ENCODE data around the gene RANBP9. TPM values are rescaled to one million over a fixed set of nuclear protein-coding genes. Genes with fewer than 3 reads are reported as not detected.

The RANBP9 gene
- total RNA-seq, 1 donor from 2014 or later = 52.4 TPM

- intact Hi-C loops (cut with micrococcal nuclease) = no loop called here
These were observed 31.6 kb downstream of the RANBP9 start for GRCh38 chr6:13679996-13680395.

- intact Hi-C loops (cut with micrococcal nuclease) = no loop called here
These were observed 33.2 kb downstream of the RANBP9 start for GRCh38 chr6:13678255-13678983.

GRCh38 chr6:13677878-13678254 lies 33.8 kb downstream of the RANBP9 start:
- intact Hi-C loops (cut with micrococcal nuclease) = no loop called here

GRCh38 chr6:13676551-13677156 lies 35.0 kb downstream of the RANBP9 start:
- intact Hi-C loops (cut with micrococcal nuclease) = no loop called here

- intact Hi-C loops (cut with micrococcal nuclease) = no loop called here
These were observed 37.0 kb downstream of the RANBP9 start for GRCh38 chr6:13674533-13675190.

- intact Hi-C loops (cut with micrococcal nuclease) = no loop called here
These were observed 37.7 kb downstream of the RANBP9 start for GRCh38 chr6:13673825-13674444.

GRCh38 chr6:13673368-13673767 lies 38.3 kb downstream of the RANBP9 start:
- intact Hi-C loops (cut with micrococcal nuclease) = no loop called here

- intact Hi-C loops (cut with micrococcal nuclease) = no loop called here
These were observed 38.7 kb downstream of the RANBP9 start for GRCh38 chr6:13672904-13673303.

- intact Hi-C loops (cut with micrococcal nuclease) = no loop called here
These were observed 40.0 kb downstream of the RANBP9 start for GRCh38 chr6:13671548-13672127.

GRCh38 chr6:13669476-13669875 lies 42.2 kb downstream of the RANBP9 start:
- intact Hi-C loops (cut with micrococcal nuclease) = loop anchor here (2.0 kb wide), 1 partner anchor 39 kb away; no protein-coding TSS in a partner anchor

- intact Hi-C loops (cut with micrococcal nuclease) = loop anchor here (2.0 kb wide), 1 partner anchor 40 kb away; no protein-coding TSS in a partner anchor
These were observed 43.2 kb downstream of the RANBP9 start for GRCh38 chr6:13668291-13668928.

- intact Hi-C loops (cut with micrococcal nuclease) = loop anchor here (2.0 kb wide), 1 partner anchor 41 kb away; no protein-coding TSS in a partner anchor
These were observed 44.0 kb downstream of the RANBP9 start for GRCh38 chr6:13667655-13668054.

GRCh38 chr6:13666194-13667105 lies 45.2 kb downstream of the RANBP9 start:
- intact Hi-C loops (cut with micrococcal nuclease) = no loop called here

GRCh38 chr6:13664703-13665352 lies 46.8 kb downstream of the RANBP9 start:
- intact Hi-C loops (cut with micrococcal nuclease) = no loop called here

GRCh38 chr6:13663986-13664385 lies 47.6 kb downstream of the RANBP9 start:
- intact Hi-C loops (cut with micrococcal nuclease) = no loop called here

- intact Hi-C loops (cut with micrococcal nuclease) = no loop called here
These were observed 48.8 kb downstream of the RANBP9 start for GRCh38 chr6:13662651-13663334.

GRCh38 chr6:13661647-13662046 lies 50.0 kb downstream of the RANBP9 start:
- intact Hi-C loops (cut with micrococcal nuclease) = no loop called here

- intact Hi-C loops (cut with micrococcal nuclease) = no loop called here
These were observed 50.7 kb downstream of the RANBP9 start for GRCh38 chr6:13660893-13661292.

GRCh38 chr6:13660273-13660672 lies 51.4 kb downstream of the RANBP9 start:
- intact Hi-C loops (cut with micrococcal nuclease) = no loop called here
